ENCODE measurements around the gene PCGF2.

The PCGF2 gene

DNA sequence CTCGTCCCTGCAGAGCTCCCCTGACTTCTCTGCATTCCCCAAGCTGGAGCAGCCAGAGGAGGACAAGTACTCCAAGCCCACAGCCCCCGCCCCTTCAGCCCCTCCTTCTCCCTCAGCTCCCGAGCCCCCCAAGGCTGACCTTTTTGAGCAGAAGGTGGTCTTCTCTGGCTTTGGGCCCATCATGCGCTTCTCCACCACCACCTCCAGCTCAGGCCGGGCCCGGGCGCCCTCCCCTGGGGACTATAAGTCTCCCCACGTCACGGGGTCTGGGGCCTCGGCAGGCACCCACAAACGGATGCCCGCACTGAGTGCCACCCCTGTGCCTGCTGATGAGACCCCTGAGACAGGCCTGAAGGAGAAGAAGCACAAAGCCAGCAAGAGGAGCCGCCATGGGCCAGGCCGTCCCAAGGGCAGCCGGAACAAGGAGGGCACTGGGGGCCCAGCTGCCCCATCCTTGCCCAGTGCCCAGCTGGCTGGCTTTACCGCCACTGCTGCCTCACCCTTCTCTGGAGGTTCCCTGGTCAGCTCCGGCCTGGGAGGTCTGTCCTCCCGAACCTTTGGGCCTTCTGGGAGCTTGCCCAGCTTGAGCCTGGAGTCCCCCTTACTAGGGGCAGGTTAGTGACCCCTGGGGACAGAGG, 31.6 kb downstream of the PCGF2 start:
- no peak for FAIRE-seq

GRCh38 chr17:38715216-38715943, 32.8 kb downstream of the PCGF2 start:
- no peak for FAIRE-seq

- no peak for FAIRE-seq
Observed at GRCh38 chr17:38713456-38714075, 34.6 kb downstream of the PCGF2 start.

DNA sequence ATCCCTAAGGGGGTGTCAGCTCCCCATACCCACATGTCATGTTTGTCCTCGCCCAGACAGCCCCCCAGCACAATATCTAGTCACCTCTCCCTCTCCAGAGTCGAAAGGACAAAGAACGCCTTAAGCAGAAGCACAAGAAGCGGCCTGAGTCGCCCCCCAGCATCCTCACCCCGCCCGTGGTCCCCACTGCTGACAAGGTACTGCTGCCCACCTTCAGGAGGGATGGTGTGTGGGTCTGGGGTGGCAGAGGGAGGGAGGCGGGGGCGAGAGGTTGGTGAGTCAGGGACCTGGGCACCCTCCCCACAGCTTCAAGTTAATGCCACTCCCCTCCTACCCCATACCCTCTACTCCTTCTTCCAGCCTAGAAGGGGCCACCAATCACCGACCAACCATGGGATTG, 35.5 kb downstream of the PCGF2 start:
- FAIRE-seq = no peak

- no peak for FAIRE-seq
Observed at GRCh38 chr17:38711792-38712571, 36.2 kb downstream of the PCGF2 start.

DNA sequence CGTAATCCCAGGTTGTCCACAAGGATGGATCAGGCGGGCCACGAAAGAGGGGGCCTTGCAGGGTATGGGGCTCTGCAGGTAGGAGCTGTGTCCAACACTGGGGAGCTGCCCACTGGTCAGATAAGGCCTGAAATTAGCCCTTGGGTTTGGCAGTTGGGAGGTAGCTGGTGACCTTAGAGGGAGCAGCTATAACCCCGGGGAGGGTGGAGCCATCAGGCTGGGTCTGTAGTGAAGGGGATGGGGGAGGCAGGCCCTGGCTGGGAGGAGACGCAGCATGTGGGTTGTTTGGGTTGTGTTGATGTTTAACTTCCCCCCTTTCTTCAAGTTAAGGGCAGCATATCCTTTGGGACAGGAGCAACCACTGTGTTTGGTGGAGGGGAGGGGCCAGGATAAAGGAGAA, 37.2 kb downstream of the PCGF2 start:
- no peak for FAIRE-seq

GRCh38 chr17:38710604-38710962, 37.6 kb downstream of the PCGF2 start:
- FAIRE-seq = no peak

GRCh38 chr17:38709864-38710603, 38.1 kb downstream of the PCGF2 start:
- no peak for FAIRE-seq

- FAIRE-seq = no peak
Observed at GRCh38 chr17:38709104-38709820, 38.9 kb downstream of the PCGF2 start.

DNA sequence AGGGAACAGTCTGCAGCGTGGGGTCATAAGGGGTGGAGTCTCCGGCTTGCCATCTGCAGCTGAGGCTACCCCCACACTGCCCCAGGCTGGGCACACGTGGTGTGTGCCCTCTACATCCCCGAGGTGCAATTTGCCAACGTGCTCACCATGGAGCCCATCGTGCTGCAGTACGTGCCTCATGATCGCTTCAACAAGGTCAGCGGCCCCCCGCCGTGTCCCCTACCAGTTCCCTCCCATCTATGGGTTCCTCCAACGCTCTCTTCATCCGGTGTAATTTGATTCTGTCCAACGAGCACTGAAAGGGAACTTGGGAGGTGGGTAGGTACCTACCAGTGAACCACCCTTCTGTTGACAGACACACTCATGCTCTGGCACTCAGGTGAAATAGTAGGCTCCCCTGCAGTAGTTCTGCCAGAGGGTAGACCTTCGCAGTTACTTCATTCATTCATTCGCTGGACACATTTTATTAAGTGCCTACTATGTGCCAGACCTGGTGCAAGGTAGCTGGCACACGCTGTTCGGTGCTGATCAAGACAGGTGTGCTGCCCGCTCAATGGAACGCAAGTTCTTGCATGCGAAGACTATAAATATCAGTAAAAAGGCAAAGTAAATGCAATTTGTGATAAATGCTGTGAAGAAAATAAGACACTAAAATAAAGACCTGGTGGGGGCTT, 40.3 kb downstream of the PCGF2 start:
- no peak for FAIRE-seq

DNA sequence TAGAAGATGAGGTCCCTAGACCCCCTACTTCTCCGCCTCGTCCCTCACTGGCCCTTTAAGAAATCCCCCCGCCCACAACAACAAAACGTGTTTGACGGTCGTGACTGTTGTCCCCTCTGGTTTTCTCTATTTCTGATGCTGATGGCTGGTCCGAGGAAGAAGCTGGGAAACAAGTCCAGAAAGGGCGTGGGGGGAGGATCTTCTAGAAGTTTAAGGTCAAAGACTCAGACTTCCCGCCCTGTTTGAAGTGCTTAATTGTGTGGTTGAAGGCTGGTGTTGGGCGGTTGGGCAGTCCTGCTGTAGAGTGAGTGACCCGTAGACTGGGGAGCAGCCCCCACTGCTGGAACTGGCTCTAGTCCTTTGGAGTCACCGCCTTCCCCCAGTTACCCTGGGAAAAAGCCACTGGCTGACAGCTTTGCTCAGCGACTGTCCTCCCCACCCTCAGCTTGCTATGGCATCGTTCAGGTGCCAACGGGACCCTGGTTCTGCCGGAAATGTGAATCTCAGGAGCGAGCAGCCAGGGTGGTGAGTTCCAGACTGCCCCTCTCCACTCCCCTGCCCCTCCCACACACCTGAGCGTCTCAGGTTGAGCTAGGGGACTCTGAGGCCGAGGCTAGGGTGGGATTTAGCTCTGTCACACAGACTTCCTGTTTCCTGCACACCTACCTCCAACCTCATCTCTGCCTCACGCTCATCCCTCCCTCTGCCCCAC, 41.5 kb downstream of the PCGF2 start:
- no peak for FAIRE-seq

DNA sequence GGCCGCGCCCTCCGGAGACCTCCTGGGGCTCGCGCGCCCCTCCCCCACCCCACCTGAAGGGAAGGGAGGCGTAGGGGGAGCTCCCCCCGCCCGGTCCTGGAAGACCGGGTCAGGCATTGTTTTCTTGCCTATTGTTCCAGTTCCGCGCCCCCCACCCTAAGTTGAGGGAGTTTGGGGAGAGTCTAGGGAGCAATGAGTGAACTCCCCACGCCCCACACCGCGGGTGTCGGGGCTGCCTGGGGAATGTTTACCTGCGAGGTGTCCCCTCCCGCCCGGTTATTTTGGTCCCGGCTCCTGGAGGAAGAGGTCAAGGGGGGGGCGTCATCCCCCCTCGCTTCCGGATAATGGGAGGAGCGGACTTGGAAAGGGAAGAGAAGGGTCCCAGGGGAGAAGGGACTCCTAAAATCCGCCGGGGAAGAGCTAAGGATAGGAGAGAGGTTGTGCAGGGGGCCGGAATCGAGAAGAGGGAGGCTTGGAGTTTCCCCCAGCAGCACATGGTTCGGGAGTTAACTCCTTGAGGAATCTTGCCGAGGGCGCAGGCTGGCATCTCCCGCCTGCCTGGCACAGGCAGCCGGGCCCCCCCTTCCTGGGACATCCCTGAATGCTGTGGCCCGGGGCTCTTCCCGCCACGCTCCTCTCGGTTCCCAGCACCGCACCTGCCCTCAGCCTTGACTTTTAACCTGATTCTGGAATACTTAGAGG, 42.2 kb downstream of the PCGF2 start:
- FAIRE-seq = no peak

DNA sequence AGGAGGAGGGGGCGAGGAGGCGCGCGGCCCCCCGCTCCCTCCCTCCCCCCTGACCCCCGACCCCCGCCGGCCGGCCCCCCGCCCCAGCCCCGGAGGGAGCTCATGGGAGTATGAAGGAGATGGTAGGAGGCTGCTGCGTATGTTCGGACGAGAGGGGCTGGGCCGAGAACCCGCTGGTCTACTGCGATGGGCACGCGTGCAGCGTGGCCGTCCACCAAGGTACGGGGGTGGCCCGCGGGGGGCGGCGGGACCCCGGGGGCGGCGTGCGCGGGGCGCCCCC, 42.7 kb downstream of the PCGF2 start:
- FAIRE-seq = no peak

DNA sequence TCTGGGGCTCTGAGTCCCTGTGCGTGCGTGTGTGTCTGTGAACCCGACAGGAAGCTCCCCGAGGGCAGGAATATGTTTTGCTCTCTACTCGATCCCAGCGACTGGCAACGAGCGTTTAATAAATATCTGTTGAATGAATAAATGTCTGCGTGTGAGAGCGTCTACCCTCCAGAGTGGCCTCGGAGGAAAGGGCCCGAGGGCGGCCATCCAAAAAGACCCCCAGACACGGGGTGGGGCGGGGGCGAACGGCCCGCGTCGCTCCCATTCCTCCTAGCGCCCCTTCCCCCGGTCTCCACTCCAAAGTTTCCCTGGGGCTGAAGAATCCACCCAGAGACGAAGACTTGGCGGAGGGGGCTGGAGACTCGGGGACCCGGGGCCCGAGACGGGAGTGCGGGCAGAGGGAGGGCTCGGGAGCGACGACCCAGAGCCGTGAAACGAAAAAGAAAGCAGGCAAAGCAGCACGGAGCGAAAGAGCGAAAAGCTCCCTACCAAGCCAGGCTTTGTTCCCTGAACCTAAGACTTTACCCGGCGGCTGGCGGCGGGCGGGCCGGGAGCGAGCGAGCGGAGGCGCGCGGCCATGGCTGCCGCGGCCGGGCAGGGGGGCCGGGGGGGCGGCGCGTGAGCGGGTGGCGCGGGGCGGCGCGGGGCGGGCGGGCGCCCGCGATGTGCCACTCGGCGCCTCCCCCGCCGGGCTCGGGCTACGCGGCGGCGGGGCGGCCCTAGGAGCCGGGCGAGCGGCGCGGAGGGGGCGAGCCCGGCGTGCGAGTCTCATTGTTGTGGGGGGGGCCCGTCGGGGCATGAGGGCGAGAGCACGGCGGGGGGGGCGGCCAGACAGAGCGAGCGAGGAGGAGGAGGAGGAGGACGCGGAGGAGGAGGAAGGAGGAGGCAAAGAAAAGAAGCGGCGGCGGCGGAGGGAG, 43.3 kb downstream of the PCGF2 start, which contains the start of gene MLLT6:
TSS of gene MLLT6 (plus strand) at position 668 of the 917 bp plus-strand sequence. CDS start 360 bp downstream, outside the sequence.
- no peak for FAIRE-seq

GRCh38 chr17:38703742-38704605, 44.2 kb downstream of the PCGF2 start:
- no peak for FAIRE-seq

GRCh38 chr17:38702916-38703741, 45.0 kb downstream of the PCGF2 start:
- no peak for FAIRE-seq
